KBM-7 (cell line): ENCODE results near the gene DIS3L2.
"Not testable (repeated sequence)": the region's sequence is repeated elsewhere in the genome, so short reads cannot be mapped to it uniquely, and the experiment has no call there.

ENCODE experiments used
- DNase-seq: peaks from one replicate; pipeline ENCODE4 v3.0.0-alpha.2; 2015
- in situ Hi-C: fragments of 300-500 bp; cut with MboI; formaldehyde crosslinking; loops from 2 replicates; pipeline ENCODE4 v1.14.3; 2020; ENCODE audit warnings: low sequenced_read_pairs, low pct_unique_long_range_greater_than_20kb, mixed read lengths

The DIS3L2 gene

GRCh38 chr2:232363064-232363783 lies 401.7 kb downstream of the DIS3L2 start:
- DNase-seq, in situ Hi-C loops: not testable (repeated sequence)

- in situ Hi-C loops: no loop called here
- peak; percentile 41 for DNase-seq
Measured at GRCh38 chr2:232363784-232364615, 402.5 kb downstream of the DIS3L2 start.

GRCh38 chr2:232364806-232365594 lies 403.5 kb downstream of the DIS3L2 start:
- DNase-seq, in situ Hi-C loops: not testable (repeated sequence)

GRCh38 chr2:232365621-232366321 lies 404.3 kb downstream of the DIS3L2 start:
- in situ Hi-C loops: no loop called here
- DNase-seq: peak; percentile 24

GRCh38 chr2:232366461-232366860 lies 404.9 kb downstream of the DIS3L2 start:
- in situ Hi-C loops, DNase-seq: not testable (repeated sequence)

- in situ Hi-C loops: no loop called here
- no peak for DNase-seq
Measured at GRCh38 chr2:232367016-232367415, 405.5 kb downstream of the DIS3L2 start.

GRCh38 chr2:232367591-232368233 lies 406.2 kb downstream of the DIS3L2 start:
- in situ Hi-C loops: no loop called here
- DNase-seq: peak; percentile 30

GRCh38 chr2:232368311-232368731 lies 406.8 kb downstream of the DIS3L2 start:
- in situ Hi-C loops: no loop called here
- DNase-seq: no peak

- no peak for DNase-seq
- in situ Hi-C loops: no loop called here
Measured at GRCh38 chr2:232369126-232369951, 407.8 kb downstream of the DIS3L2 start.

GRCh38 chr2:232370007-232370406 lies 408.5 kb downstream of the DIS3L2 start:
- DNase-seq, in situ Hi-C loops: not testable (repeated sequence)

- DNase-seq: no peak
- in situ Hi-C loops: no loop called here
Measured at GRCh38 chr2:232372231-232373208, 411.0 kb downstream of the DIS3L2 start.

GRCh38 chr2:232374356-232374755 lies 412.8 kb downstream of the DIS3L2 start:
- DNase-seq: no peak
- in situ Hi-C loops: no loop called here

GRCh38 chr2:232375164-232375563 lies 413.7 kb downstream of the DIS3L2 start:
- no peak for DNase-seq
- in situ Hi-C loops: no loop called here

GRCh38 chr2:232376260-232376659 lies 414.7 kb downstream of the DIS3L2 start:
- DNase-seq: no peak
- in situ Hi-C loops: no loop called here

- in situ Hi-C loops: no loop called here
- DNase-seq: no peak
Measured at GRCh38 chr2:232376713-232377112, 415.2 kb downstream of the DIS3L2 start.

GRCh38 chr2:232377319-232377718 lies 415.8 kb downstream of the DIS3L2 start:
- in situ Hi-C loops: no loop called here
- no peak for DNase-seq
